HUES48 (cell line): ENCODE measurements around the gene KLF17.
"Not testable (repeated sequence)": the region's sequence is repeated elsewhere in the genome, so short reads cannot be mapped to it uniquely, and the experiment has no call there.

ENCODE experiments used
- H3K27ac ChIP-seq: one replicate; pipeline ENCODE4 v1.7.0; 2013; ENCODE audit warnings: low read depth, low read length, inconsistent platforms
- H3K27me3 ChIP-seq: 2 replicates; pipeline ENCODE4 v1.6.1; 2013; ENCODE audit warnings: mild to moderate bottlenecking, low read length; ENCODE audit not compliant: control insufficient read depth, insufficient read depth
- H3K36me3 ChIP-seq: 2 replicates; pipeline ENCODE4 v1.6.1; 2013; ENCODE audit warnings: low read length; ENCODE audit not compliant: control insufficient read depth, insufficient read depth
- H3K4me1 ChIP-seq: 2 replicates; pipeline ENCODE4 v1.6.1; 2013; ENCODE audit warnings: mild to moderate bottlenecking, low read length; ENCODE audit not compliant: control insufficient read depth, insufficient read depth
- H3K4me3 ChIP-seq: 2 replicates; pipeline ENCODE4 v1.5.1; 2013; ENCODE audit warnings: mild to moderate bottlenecking, low read depth, low read length
- H3K9ac ChIP-seq: 2 replicates; pipeline ENCODE4 v1.6.1; 2013; ENCODE audit warnings: mild to moderate bottlenecking, low read depth, low read length, moderate library complexity
- H3K9me3 ChIP-seq: 2 replicates; pipeline ENCODE4 v1.6.1; 2013; ENCODE audit warnings: low read length; ENCODE audit not compliant: control insufficient read depth, insufficient read depth

The KLF17 gene

GRCh38 chr1:44134071-44134920, 15.7 kb downstream of the KLF17 start:
- no peaks in the 10 kb centered on the region for H3K4me1 ChIP-seq
- H3K27me3 ChIP-seq: no peaks in the 10 kb centered on the region
- no peak overlapping the region for H3K27ac ChIP-seq
- no peaks in the 10 kb centered on the region for H3K36me3 ChIP-seq
- no peak overlapping the region for H3K9ac ChIP-seq
- no peaks in the 10 kb centered on the region for H3K9me3 ChIP-seq
- H3K4me3 ChIP-seq: no peak overlapping the region

- Histone ChIP-seq H3K4me1 (no peaks in the 10 kb centered on the region), H3K4me3 (no peak overlapping the region), H3K36me3 (no peaks in the 10 kb centered on the region), H3K27me3 (no peaks in the 10 kb centered on the region), H3K9ac (no peak overlapping the region), H3K9me3 (no peaks in the 10 kb centered on the region), H3K27ac (no peak overlapping the region)
These were observed 17.3 kb downstream of the KLF17 start for GRCh38 chr1:44135886-44136285.

GRCh38 chr1:44138239-44138638, 19.6 kb downstream of the KLF17 start:
- Histone ChIP-seq H3K27me3 (no peaks in the 10 kb centered on the region), H3K9ac (no peak overlapping the region), H3K36me3 (no peaks in the 10 kb centered on the region), H3K4me1 (no peaks in the 10 kb centered on the region), H3K9me3 (no peaks in the 10 kb centered on the region), H3K4me3 (no peak overlapping the region), H3K27ac (no peak overlapping the region)

GRCh38 chr1:44139565-44139964, 20.9 kb downstream of the KLF17 start:
- H3K4me3 ChIP-seq, H3K27me3 ChIP-seq, H3K4me1 ChIP-seq, H3K27ac ChIP-seq, H3K9ac ChIP-seq, H3K36me3 ChIP-seq, H3K9me3 ChIP-seq: not testable (repeated sequence)

- Histone ChIP-seq H3K36me3 (no peaks in the 10 kb centered on the region), H3K9me3 (peaks cover 6% of the 10 kb centered on the region; the same call in 1 of the 2 replicates), H3K9ac (no peak within 1 kb of the TSS), H3K27ac (no peak within 1 kb of the TSS), H3K4me3 (no peak within 1 kb of the TSS), H3K27me3 (no peaks in the 10 kb centered on the region), H3K4me1 (no peaks in the 10 kb centered on the region)
These were observed 22.9 kb downstream of the KLF17 start, which contains the start of gene KLF18 for GRCh38 chr1:44141531-44141930. Gene KLF18, minus strand, starts transcription at chr1:44141631. Its CDS starts 0 bp downstream, at chr1:44141631.

- no peaks in the 10 kb centered on the region for H3K27me3 ChIP-seq
- H3K27ac ChIP-seq: no peak overlapping the region
- no peaks in the 10 kb centered on the region for H3K4me1 ChIP-seq
- H3K9ac ChIP-seq: no peak overlapping the region
- no peaks in the 10 kb centered on the region for H3K36me3 ChIP-seq
- H3K9me3 ChIP-seq: peaks cover 6% of the 10 kb centered on the region; the same call in 1 of the 2 replicates
- no peak overlapping the region for H3K4me3 ChIP-seq
These were observed 26.5 kb downstream of the KLF17 start for GRCh38 chr1:44144962-44145756.

GRCh38 chr1:44146536-44147361, 28.1 kb downstream of the KLF17 start:
- no peak overlapping the region for H3K4me3 ChIP-seq
- no peaks in the 10 kb centered on the region for H3K36me3 ChIP-seq

GRCh38 chr1:44147582-44147981, 29.0 kb downstream of the KLF17 start:
- Histone ChIP-seq H3K4me1 (peaks cover 6% of the 10 kb centered on the region), H3K27me3 (no peaks in the 10 kb centered on the region), H3K4me3 (no peak overlapping the region), H3K9me3 (peaks cover 6% of the 10 kb centered on the region; the same call in 1 of the 2 replicates), H3K36me3 (no peaks in the 10 kb centered on the region), H3K9ac (no peak overlapping the region), H3K27ac (no peak overlapping the region)

More at GRCh38 chr1:44146536-44147361, 28.1 kb downstream of the KLF17 start:
- no peak overlapping the region for H3K27ac ChIP-seq
- no peaks in the 10 kb centered on the region for H3K27me3 ChIP-seq
- H3K4me1 ChIP-seq: peaks cover 6% of the 10 kb centered on the region
- H3K9ac ChIP-seq: no peak overlapping the region
- H3K9me3 ChIP-seq: peaks cover 6% of the 10 kb centered on the region; the same call in 1 of the 2 replicates

- Histone ChIP-seq H3K27me3 (no peaks in the 10 kb centered on the region), H3K4me1 (peaks cover 20% of the 10 kb centered on the region), H3K9me3 (no peaks in the 10 kb centered on the region), H3K36me3 (no peaks in the 10 kb centered on the region), H3K9ac (no peak overlapping the region), H3K4me3 (no peak overlapping the region), H3K27ac (no peak overlapping the region)
These were observed 32.7 kb downstream of the KLF17 start for GRCh38 chr1:44151332-44151731.

- Histone ChIP-seq H3K4me1 (peaks cover 20% of the 10 kb centered on the region), H3K9ac (no peak overlapping the region), H3K36me3 (no peaks in the 10 kb centered on the region), H3K9me3 (no peaks in the 10 kb centered on the region), H3K27me3 (no peaks in the 10 kb centered on the region), H3K27ac (no peak overlapping the region), H3K4me3 (no peak overlapping the region)
These were observed 33.2 kb downstream of the KLF17 start for GRCh38 chr1:44151808-44152207.
